Smooth muscle cell (in vitro differentiated cells): ENCODE measurements around the gene UBR1. TPM values are rescaled to one million over a fixed set of nuclear protein-coding genes. Genes with fewer than 3 reads are reported as not detected.

Experiments used
- DNase-seq: peaks from one replicate; lab custom pipeline; 2025; ENCODE audit not compliant: unreplicated experiment; lab: John Stamatoyannopoulos, UW
- H2AFZ ChIP-seq: fragments of 200-600 bp; sonication (generic); 2 replicates; pipeline ENCODE4 v1.6.0; 2016; ENCODE audit warnings: antibody characterized with exemption, low read depth, mild to moderate bottlenecking
- H3F3A ChIP-seq: fragments of 200-600 bp; sonication (generic); 2 replicates; pipeline ENCODE4 v1.6.0; 2017; ENCODE audit warnings: antibody characterized with exemption, low read depth
- H3K27ac ChIP-seq: fragments of 200-600 bp; sonication (generic); 2 replicates; pipeline ENCODE4 v1.5.1; 2016; ENCODE audit warnings: low read depth, mild to moderate bottlenecking
- H3K27me3 ChIP-seq: fragments of 200-600 bp; sonication (generic); 2 replicates; pipeline ENCODE4 v1.6.1; 2016; ENCODE audit warnings: low read depth, mild to moderate bottlenecking
- H3K36me3 ChIP-seq: fragments of 200-600 bp; sonication (generic); 2 replicates; pipeline ENCODE4 v1.5.1; 2016; ENCODE audit warnings: low read depth
- H3K4me1 ChIP-seq: fragments of 200-600 bp; sonication (generic); 2 replicates; pipeline ENCODE4 v1.5.1; 2016; ENCODE audit warnings: low read depth
- H3K4me2 ChIP-seq: fragments of 200-600 bp; sonication (generic); 2 replicates; pipeline ENCODE4 v1.6.0; 2016; ENCODE audit warnings: mild to moderate bottlenecking
- H3K4me3 ChIP-seq: fragments of 200-600 bp; sonication (generic); 2 replicates; pipeline ENCODE4 v1.5.1; 2016; ENCODE audit warnings: mild to moderate bottlenecking
- H3K79me2 ChIP-seq: fragments of 200-600 bp; sonication (generic); 2 replicates; pipeline ENCODE4 v1.6.0; 2016; ENCODE audit warnings: low read depth, mild to moderate bottlenecking
- H3K9ac ChIP-seq: fragments of 200-600 bp; sonication (generic); 2 replicates; pipeline ENCODE4 v1.6.0; 2016; ENCODE audit warnings: low read depth
- H3K9me3 ChIP-seq: fragments of 200-600 bp; sonication (generic); replicated peaks from 2 replicates; pipeline ENCODE4 v1.5.1; 2016; ENCODE audit warnings: low read depth
- H4K20me1 ChIP-seq: fragments of 200-600 bp; sonication (generic); 2 replicates; pipeline ENCODE4 v1.6.0; 2016; ENCODE audit warnings: low read depth
- WGBS: methylation state at CpG from one replicate; pipeline ENCODE4 v1.1.7; 2016; ENCODE audit warnings: low lambda C conversion rate; 5-methylcytosine and 5-hydroxymethylcytosine counted together
- polyA plus RNA-seq: library from polyadenylated mRNA; unstranded; fragments of >200 nt; fragmentation: Nextera tagmentation; extraction: Ambion mirVana; gene quantifications from 2 replicates; pipeline ENCODE4 v1.2.1, GENCODE V29; 2016
- total RNA-seq: library from RNA; depleted of rRNA; stranded (reverse); fragments of >200 nt; gene quantifications from 2 replicates; pipeline ENCODE4 v1.2.3, GENCODE V29; 2014
- TF ChIP-seq, protein P1 (sequence below): fragments of 200-600 bp; sonication (generic); IDR thresholded peaks from 2 replicates; pipeline ENCODE4 v1.5.1; 2017; ENCODE audit warnings: borderline replicate concordance, mild to moderate bottlenecking, antibody characterized with exemption; ENCODE audit not compliant: insufficient read depth, poor library complexity, severe bottlenecking

UBR1 gene
- total and polyA plus RNA-seq, 2 experiments from 2014 or later = 8.7 to 24.0 TPM

DNA sequence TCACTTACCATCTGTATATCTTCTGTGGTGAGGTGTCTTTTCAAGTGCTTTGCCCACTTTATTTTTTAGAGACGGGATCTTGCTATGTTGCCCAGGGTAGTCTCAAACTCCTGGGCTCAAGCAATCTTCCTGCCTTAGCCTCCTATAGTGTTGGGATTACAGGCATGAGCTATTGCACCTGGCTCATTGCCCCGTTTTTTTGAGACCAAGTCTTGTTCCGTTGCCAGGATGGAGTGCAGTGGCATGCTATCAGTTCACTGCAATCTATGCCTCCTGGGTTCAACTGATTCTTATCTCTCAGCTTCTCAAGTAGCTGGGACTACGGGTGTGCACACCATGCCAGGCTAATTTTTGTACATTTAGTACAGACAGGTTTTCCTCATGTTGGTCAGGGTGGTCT, 132.7 kb downstream of the UBR1 start:
- Histone ChIP-seq H3K9me3 (no peaks in the 10 kb centered on the region), H3K27ac (no peak overlapping the region), H3K4me1 (no peaks in the 10 kb centered on the region), H3K9ac (no peak overlapping the region), H4K20me1 (no peaks in the 10 kb centered on the region), H3K4me2 (no peak overlapping the region), H3K27me3 (no peaks in the 10 kb centered on the region), H3K4me3 (no peak overlapping the region), H3F3A (no peaks in the 10 kb centered on the region), H3K79me2 (no peaks in the 10 kb centered on the region), H2AFZ (no peak overlapping the region), H3K36me3 (peaks cover 64% of the 10 kb centered on the region)
- TF ChIP-seq, protein P1, sequence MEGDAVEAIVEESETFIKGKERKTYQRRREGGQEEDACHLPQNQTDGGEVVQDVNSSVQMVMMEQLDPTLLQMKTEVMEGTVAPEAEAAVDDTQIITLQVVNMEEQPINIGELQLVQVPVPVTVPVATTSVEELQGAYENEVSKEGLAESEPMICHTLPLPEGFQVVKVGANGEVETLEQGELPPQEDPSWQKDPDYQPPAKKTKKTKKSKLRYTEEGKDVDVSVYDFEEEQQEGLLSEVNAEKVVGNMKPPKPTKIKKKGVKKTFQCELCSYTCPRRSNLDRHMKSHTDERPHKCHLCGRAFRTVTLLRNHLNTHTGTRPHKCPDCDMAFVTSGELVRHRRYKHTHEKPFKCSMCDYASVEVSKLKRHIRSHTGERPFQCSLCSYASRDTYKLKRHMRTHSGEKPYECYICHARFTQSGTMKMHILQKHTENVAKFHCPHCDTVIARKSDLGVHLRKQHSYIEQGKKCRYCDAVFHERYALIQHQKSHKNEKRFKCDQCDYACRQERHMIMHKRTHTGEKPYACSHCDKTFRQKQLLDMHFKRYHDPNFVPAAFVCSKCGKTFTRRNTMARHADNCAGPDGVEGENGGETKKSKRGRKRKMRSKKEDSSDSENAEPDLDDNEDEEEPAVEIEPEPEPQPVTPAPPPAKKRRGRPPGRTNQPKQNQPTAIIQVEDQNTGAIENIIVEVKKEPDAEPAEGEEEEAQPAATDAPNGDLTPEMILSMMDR = no peak
- 98% methylated on average over 4 of the region's 4 CpGs for WGBS
- DNase-seq = no peak

DNA sequence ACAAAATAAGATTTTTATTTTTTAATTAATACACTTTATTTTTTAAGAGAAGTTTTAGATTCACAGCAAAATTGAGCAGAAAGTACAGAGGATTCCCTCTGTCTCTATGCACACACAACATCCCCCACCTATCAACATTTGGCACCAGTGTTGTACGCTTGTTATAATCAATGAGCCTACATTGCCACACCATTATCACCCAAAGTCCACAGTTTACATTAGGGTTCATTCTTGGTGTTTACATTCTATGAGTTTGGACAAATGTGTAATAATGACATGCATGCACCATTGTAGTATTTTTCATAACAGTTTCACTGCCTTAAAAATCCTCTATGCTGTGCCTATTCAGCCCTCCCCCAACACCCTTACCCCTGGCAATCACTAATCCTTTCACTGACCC, 134.0 kb downstream of the UBR1 start:
- TF ChIP-seq, protein P1 = no peak
- WGBS = 91% methylated on average over 1 of the region's 1 CpG
- Histone ChIP-seq H3K27me3 (no peaks in the 10 kb centered on the region), H3K36me3 (peaks cover 64% of the 10 kb centered on the region), H3K9ac (no peak overlapping the region), H3K4me2 (no peak overlapping the region), H3K9me3 (no peaks in the 10 kb centered on the region), H3K4me1 (no peaks in the 10 kb centered on the region), H2AFZ (no peak overlapping the region), H4K20me1 (no peaks in the 10 kb centered on the region), H3K4me3 (no peak overlapping the region), H3K79me2 (no peaks in the 10 kb centered on the region), H3F3A (no peaks in the 10 kb centered on the region), H3K27ac (no peak overlapping the region)
- DNase-seq = no peak

DNA sequence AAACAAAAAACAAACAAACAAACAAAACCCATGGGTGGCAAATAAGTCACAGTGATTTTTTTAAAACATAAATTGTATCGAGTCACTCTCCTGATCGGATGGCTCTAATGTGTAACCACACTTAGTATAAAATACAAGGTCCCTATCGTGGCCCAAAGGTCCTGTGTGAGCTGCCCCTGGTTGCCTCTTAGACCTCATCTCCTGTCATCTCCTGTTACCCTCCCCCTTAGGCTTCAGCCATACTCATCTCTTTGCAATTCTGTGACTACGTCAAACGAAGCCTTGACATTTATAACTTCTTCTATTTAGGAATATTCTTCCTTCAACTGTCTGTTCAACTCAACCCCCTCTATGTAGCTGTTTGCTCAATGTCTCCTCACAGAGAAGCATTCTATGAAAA, 141.4 kb downstream of the UBR1 start:
- no peaks in the 10 kb centered on the region for H4K20me1 ChIP-seq
- no peak overlapping the region for H3K4me2 ChIP-seq
- H3K36me3 ChIP-seq = peaks cover 8% of the 10 kb centered on the region
- no peaks in the 10 kb centered on the region for H3K27me3 ChIP-seq
- no peak overlapping the region for H3K27ac ChIP-seq
- no peak overlapping the region for H3K4me3 ChIP-seq
- H3K4me1 ChIP-seq = no peaks in the 10 kb centered on the region
- H3K79me2 ChIP-seq = no peaks in the 10 kb centered on the region
- H3K9ac ChIP-seq = no peak overlapping the region
- H3K9me3 ChIP-seq = no peaks in the 10 kb centered on the region
- WGBS = 99% methylated on average over 5 of the region's 5 CpGs
- TF ChIP-seq, protein P1 = no peak
- H2AFZ ChIP-seq = no peak overlapping the region
- H3F3A ChIP-seq = no peaks in the 10 kb centered on the region
- DNase-seq = no peak

DNA sequence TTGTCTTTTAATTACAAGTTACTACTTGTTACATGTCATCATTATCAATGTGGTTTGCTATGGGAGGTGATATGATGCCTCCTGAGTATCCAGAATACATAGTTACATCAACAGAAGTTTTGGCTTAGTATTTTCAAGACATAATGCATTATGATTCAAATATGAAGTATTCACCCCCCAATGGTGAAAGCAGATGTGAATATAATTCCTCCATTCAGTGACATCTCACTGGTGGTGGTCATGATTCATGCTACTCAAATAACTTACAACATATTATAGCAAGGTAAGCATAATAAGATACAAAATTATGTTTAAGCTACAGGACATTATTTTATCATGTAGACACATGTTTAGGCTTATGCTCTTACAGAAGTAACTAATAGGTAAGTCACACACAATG, 150.3 kb downstream of the UBR1 start:
- Histone ChIP-seq H4K20me1 (no peaks in the 10 kb centered on the region), H3K27me3 (no peaks in the 10 kb centered on the region), H3K27ac (no peak overlapping the region), H3K4me3 (no peak overlapping the region), H3K4me2 (no peak overlapping the region), H3K36me3 (peaks cover 42% of the 10 kb centered on the region), H3F3A (no peaks in the 10 kb centered on the region), H3K79me2 (no peaks in the 10 kb centered on the region), H3K9me3 (no peaks in the 10 kb centered on the region), H3K9ac (no peak overlapping the region), H3K4me1 (no peaks in the 10 kb centered on the region), H2AFZ (no peak overlapping the region)
- TF ChIP-seq, protein P1 = no peak
- no peak for DNase-seq
